ENCODE results near the gene NUP214.

The NUP214 gene

DNA sequence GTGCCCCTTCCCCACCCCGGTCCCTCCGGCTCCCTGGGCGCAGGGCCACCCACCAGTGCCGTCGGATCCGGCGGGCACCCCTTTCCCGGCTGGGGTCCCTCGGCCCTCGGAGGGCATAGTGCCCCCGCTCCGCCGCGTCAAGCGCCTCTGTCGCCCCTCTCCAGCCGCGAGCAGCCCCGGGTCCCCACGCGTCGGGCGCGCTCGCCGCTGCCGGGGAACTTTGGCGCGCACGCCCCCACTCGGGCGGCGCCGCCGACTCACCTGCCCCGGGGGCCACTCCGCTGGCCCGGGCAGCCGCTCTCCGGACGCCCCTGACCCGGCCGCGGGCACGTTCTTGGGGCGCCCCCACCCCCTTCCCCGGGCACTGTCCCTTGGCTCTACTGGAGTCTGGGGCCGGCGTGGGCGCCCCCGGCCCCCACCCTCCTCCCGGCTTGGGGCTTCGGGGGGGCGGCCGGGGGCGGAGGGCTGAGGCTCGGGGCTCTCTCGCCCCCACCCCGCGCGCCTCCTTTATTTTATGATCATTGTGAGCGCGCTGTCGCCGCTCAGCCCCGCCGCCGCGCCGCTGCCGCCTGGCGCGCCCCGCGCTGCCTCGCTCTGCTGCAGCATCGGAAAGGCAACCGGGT lies 152.0 kb downstream of the NUP214 start:
- no peak for DNase-seq (ENCODE audit: low read depth)

DNA sequence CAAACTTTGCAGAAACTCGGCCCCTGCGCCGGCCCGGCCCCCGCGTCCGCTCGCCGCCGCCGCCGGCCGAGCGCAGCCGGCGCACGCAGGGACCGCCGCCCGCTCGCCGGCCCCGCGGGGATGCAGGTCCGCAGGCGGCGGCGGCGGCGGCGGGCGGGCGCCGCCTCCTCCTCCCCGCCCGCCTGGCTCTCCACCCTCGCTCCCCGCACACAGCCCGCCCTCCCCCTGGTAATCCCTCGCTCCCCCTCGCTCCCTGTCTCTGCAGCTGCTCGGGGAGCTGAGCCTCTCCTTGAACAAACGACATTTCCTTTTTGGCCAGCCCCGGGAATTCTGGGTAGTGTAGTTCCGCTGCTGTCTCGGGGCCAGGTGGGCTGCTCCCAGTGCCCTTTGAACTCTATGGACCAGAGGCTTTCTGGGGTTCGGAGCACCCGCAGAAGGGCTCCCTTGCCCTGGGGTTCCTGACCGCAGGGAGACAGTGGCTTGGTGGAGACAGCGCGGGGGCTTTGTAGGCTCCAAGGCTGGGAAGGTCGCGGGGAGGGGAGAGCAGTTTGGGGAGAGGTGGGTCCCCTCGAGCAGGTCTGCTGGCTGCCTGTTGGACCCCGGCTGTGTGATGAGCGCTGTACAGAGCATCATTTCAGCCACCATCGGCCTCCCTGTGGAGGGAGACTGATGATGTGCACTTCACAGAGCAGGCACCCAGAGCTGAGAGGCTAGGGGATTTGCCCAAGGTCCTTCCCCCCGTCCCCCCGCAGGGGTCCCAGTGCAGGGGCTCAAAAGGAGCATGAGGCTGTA lies 152.7 kb downstream of the NUP214 start:
- no peak for DNase-seq (ENCODE audit: low read depth)

DNA sequence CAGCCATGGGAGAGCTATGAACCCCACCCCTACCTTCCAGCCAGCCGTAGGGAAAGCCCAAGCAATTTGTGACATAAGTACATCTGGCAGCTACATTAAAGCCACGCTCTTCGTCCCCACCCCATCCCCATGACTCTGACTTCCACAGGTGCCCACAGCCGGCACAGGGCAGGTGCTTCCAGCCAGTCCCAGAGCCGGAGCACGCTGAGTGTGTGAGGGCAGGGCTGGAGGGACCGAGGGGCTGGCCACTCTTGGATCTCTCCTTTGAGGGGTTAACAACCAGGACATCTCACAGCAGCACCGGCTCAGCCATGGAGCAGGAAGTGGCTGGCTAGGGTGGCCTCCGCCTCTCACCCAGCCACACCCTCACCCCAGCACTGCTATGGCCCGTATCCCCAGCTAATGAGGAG lies 153.3 kb downstream of the NUP214 start:
- no peak for DNase-seq (ENCODE audit: low read depth)

DNA sequence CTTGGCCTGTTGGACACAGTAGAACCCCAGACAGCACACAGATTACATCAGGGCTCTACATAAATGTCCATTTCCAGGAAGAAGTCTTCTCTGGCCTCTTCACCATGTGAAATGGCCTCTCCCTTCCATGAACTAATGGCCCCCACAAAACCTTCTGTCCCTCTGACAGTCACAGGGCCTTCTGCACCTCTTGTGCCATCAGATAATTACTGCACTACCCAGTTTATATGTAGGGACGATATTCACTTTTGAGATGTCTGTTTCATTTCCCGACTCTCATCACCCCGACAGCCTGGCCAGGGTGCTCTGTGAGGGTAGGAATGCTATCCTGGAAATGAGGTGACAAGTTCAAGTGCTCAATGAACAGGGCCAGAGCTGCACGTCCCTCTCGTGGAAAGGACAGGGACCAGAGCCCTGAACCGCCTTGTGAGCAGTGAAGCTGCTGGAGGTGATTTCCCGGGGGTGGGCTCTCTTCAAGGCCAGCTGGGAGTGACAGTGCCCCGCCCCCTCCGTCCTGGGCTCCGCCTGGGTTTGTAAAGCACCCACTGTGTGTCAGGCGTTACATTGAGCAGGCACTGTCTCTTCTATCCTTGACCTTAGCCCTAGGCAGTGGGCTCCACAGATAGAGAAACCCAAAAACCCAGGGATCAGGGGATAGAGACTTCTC lies 153.9 kb downstream of the NUP214 start:
- DNase-seq (ENCODE audit: low read depth) = no peak

DNA sequence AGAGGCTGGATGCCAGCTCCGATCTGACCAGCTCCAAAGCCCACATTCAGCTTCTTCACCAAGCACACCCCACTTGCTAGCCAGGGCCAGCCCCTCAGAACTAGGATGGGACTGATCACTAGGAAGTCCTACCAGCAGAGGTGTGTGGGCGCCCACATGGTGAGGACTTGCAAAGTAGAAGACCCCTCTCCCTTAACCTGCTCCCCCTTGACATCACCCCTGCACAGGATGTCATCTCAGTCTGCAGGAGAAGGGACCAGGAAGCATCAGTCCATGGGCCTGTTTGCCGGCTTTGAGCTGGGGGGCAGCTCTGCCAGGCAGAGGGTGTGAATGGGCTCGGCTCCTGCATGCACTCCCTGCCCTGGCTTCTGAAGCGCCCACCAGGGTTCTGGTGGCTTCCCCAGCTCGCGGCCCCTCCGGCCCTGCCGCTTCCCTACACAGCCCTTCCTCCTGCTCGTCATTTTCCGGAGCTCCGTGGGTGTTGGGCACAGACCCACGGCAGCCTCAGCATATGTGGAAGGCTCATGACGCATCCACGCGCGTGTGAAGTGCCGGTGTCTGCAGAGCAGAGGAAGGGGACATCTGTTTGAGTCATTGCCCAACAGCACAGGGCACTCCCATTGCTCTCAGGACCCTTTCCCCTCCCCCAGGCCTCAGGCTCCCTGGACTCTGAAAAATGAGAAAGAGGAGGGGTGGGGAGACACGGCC lies 154.6 kb downstream of the NUP214 start:
- no peak for DNase-seq (ENCODE audit: low read depth)

DNA sequence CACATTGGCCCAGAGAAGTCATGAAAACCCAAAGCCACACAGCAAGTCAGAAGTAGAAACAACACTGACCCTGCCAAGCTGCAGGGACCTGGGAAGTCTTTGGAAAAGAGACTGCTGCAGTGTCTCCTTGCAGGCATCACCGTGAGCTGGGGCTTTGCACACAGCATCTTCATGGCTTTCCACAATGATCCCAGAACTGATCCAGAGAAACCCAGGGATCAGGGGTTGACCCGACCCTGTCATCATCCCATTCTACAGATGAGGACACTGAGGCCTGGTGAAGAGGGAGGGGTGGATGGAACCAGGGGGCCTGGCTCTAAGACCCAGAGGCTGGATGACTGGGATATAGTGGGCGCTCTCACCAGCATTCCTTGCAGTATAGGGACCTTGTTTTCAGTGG lies 155.3 kb downstream of the NUP214 start:
- no peak for DNase-seq (ENCODE audit: low read depth)

DNA sequence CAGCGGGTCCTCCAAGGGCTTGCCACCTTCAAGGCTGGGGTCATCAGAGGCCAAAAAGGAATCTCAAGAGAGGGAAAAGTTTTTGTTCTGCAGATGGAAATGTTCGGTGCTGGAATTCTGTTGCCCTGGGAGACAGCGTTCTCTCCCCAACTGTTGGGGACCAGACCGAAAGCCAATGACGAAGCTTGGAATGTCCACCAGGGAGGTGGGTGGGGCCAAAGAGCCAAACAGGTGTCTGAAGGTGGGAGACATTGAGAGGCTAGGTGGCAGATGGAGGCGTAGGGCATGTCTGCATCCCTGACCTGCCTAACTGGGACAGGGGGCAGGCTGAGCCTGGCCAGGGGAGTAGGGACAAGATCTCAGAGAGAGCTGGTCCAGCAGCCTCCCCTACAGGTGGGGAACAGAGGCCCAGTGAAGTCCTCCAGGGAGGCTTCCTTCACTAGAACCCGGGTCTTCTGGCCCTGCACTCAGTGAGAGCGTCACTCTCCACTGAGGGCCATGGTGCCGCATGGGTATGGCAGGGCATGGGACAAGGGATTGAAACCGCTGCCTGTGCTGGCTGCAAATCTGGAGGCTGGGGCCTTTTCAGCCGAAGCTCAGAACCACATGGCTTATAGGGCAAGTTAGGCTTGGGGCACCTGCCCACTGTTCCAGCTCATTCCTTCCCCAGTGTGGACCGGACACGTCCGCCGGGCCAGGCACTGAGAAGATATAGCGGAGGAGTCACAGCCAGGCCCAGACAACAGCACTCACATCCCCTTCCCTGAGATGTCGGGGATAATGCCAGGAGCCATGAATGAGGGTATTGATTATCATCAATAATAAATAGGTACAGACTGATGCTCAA lies 156.0 kb downstream of the NUP214 start:
- DNase-seq (ENCODE audit: low read depth) = no peak

DNA sequence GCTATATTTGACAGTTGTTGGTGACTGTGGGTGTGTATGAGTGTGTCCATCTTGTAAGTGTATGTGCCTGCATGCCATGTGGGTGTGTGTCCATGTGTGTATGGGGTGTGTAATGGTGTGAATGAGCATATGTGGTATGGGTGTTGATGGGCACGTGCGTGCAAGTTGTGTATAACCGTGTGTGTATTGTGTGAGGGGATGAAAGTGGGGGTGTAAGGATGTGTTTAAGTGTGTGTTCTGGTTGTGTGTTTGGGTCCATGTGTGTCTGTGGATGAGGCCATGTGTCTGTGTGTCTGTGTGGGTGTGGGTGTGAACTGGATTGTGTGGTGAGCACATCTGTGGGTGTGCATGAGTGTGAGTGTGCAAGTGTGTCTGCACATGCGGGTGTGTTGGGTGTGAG lies 156.8 kb downstream of the NUP214 start:
- no peak for DNase-seq (ENCODE audit: low read depth)

DNA sequence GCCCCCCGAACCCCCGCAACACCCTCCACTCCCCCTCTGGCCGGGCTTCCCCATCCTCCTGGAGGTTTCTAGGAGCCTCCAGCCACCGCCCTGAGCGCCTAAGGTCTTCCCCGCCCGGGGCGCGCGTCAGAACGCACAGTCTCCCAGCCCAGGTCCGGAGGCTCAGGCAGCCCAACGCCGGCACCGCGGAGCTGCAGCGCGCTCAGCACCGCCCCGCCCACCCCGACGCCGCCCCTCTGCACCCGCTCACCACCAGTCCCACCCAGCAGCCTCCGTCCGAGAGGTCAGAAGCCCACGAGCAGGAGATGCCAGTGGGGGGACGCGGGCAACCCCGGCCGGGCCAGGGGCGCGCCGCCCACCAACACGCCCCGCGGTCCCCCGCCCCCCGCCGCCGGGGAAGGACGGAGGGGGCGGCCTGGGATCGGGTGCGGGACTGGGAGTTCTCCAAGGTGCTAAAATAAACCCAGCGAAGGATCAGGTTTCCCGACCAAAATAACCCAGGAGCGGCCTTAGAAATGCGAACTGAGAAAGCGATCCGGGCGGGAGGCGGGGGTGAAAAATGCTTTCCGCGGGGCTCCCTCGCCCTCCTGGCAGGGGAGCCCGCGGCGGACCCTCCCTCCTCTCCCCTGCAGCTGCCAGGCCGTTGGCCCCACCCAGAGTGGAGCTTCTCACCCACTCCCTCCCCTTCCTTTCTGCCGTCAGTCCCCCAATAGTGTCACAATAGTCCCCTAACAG lies 157.5 kb downstream of the NUP214 start:
- DNase-seq (ENCODE audit: low read depth) = no peak

Data from GM04504 (cell line).